Measurements from ENCODE around the gene LSS. TPM values are rescaled to one million over a fixed set of nuclear protein-coding genes. Genes with fewer than 3 reads are reported as not detected.

The LSS gene
- total and polyA plus RNA-seq, 10 of the 15 experiments (the other 5 are each of a cell fraction or from before 2014, with no cell fraction given): 2.9 to 82.4 (median 27.5) TPM

DNA sequence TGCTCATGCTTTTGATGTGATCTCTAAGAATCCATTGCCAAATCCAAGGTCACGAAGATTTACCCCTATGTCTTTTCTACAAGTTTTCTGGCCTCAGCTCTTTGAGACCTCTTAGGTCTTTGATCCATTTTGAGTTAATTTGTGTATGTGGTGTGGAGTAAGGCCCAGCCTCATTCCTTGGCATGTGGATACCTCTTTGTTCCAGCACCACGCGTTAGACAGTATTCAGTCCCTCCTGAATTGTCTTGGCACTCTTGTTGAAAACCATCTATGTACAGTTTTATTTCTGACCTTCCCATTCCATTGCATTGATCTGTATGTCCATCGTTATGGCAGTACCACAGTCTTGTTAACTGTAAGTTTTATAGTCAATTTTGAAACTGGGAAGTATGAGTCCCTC is 65.2 kb downstream of the LSS start (continued):
- TF ChIP-seq, protein P1, sequence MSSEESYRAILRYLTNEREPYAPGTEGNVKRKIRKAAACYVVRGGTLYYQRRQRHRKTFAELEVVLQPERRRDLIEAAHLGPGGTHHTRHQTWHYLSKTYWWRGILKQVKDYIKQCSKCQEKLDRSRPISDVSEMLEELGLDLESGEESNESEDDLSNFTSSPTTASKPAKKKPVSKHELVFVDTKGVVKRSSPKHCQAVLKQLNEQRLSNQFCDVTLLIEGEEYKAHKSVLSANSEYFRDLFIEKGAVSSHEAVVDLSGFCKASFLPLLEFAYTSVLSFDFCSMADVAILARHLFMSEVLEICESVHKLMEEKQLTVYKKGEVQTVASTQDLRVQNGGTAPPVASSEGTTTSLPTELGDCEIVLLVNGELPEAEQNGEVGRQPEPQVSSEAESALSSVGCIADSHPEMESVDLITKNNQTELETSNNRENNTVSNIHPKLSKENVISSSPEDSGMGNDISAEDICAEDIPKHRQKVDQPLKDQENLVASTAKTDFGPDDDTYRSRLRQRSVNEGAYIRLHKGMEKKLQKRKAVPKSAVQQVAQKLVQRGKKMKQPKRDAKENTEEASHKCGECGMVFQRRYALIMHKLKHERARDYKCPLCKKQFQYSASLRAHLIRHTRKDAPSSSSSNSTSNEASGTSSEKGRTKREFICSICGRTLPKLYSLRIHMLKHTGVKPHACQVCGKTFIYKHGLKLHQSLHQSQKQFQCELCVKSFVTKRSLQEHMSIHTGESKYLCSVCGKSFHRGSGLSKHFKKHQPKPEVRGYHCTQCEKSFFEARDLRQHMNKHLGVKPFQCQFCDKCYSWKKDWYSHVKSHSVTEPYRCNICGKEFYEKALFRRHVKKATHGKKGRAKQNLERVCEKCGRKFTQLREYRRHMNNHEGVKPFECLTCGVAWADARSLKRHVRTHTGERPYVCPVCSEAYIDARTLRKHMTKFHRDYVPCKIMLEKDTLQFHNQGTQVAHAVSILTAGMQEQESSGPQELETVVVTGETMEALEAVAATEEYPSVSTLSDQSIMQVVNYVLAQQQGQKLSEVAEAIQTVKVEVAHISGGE (CRISPR knock-in tag; IDR thresholded peaks at IDR 0.05): no peak
- TF ChIP-seq ZNF274 (IDR thresholded peaks at IDR 0.05; ENCODE audit: insufficient read depth, insufficient read length): no peak
- no peak for TF ChIP-seq ZSCAN29 (IDR thresholded peaks at IDR 0.05)
- no peak for TF ChIP-seq SP1 (IDR thresholded peaks at IDR 0.05; ENCODE audit: low read depth, low read length)
- no peak for TF ChIP-seq RFX5 (IDR thresholded peaks at IDR 0.05; ENCODE audit: low read depth, low read length)
- no peak for TF ChIP-seq PML (IDR thresholded peaks at IDR 0.05; ENCODE audit: low read length)
- TF ChIP-seq, protein P2, sequence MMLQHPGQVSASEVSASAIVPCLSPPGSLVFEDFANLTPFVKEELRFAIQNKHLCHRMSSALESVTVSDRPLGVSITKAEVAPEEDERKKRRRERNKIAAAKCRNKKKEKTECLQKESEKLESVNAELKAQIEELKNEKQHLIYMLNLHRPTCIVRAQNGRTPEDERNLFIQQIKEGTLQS (IDR thresholded peaks at IDR 0.05; ENCODE audit: borderline replicate concordance, extremely low read depth, low read depth, low read length): no peak

DNA sequence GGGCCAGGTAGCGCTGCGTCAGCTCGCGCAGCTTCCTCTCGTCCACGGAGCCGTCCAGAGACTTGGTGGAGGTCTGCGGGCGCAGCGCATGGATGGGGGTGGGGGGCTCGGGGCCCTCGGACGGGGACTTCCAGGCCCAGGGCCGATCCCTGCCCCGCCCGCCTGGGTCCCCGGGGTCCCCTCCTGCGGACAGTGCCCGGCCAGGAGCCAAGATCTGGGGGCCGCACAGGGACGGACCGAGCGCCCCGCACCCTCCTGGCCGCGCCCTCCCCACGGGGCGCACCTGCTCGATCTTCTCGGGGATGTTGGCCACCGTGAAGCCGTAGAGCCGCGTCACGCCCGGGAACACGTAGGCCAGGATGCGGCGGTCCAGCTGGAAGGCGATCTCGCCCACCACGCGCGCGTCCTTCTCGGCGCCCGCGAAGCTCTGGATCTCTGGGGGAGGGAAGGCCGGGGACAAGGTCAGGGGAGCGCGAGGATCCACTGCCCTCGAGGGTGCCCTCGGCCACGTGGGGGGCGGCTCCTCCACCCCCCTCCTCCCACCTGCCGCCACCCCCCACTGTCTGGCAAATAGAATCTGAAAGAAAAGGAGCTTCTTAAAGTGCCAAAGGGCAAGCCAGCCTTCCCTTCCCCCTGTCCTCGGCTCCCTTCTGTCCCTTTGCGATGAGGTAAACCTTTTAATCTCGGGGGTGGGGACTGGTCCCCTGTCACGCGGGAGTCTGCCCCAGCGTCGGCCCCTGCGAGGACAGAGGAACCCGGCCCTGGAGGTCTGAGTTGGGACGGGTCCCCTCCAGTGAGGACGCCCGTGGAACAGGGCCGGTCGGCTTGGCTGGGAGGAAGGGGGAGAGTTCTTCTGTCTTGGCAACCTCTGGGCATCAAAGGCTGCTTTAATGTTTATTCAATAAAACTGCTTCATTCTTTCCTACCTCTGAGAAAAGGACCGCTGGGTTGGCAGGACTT is 66.7 kb downstream of the LSS start:
- ChIA-PET RAD21 (ENCODE audit: unreplicated experiment) (no interaction called here), SMC1A (ENCODE audit: uncharacterized antibody, unreplicated experiment) (no interaction called here), CTCF (no interaction called here), POLR2A (interaction anchor here (0.6 kb wide), 2 partner anchors 12 to 128 kb away, joined by 3 to 4 read pairs; no protein-coding TSS in a partner anchor)
- Histone ChIP-seq H3K9me3 (replicated peaks; ENCODE audit: control insufficient read depth, insufficient read depth, low read length) (no peaks in the 10 kb centered on the region; the same call in 2 of the 3 replicates), H3K4me2 (ENCODE audit: control insufficient read depth, insufficient read depth) (no peak overlapping the region), H4K20me1 (ENCODE audit: control insufficient read depth, insufficient read depth) (no peaks in the 10 kb centered on the region), H3K9ac (ENCODE audit: control insufficient read depth, insufficient read depth, low read length) (no peak overlapping the region), H3K27me3 (replicated peaks in 1 of 2; ENCODE audit: control insufficient read depth in 2 of 2, insufficient read depth in 2 of 2, low read length in 1 of 2) (no peaks in the 10 kb centered on the region), H3K27ac (ENCODE audit: control insufficient read depth, insufficient read depth) (no peak overlapping the region), H3K4me3 (no peak overlapping the region), H3K79me2 (ENCODE audit: control insufficient read depth, insufficient read depth, low read length) (no peaks in the 10 kb centered on the region), H2AFZ (ENCODE audit: control insufficient read depth, low read depth, low read length) (no peak overlapping the region), H3K36me3 (ENCODE audit: control insufficient read depth in 2 of 2, insufficient read depth in 2 of 2, low read length in 1 of 2) (no peaks in the 10 kb centered on the region), H3K4me1 (ENCODE audit: control insufficient read depth, insufficient read depth, low read length) (no peaks in the 10 kb centered on the region)
- BruUV-seq (replicated peaks): no TSS peak
- in situ Hi-C loops (cut with MboI): no loop called here
- WGBS (ENCODE audit: insufficient coverage, insufficient replicate concordance, low lambda C conversion rate, missing lambda C conversion rate): 93% methylated on average over 39 of the region's 72 CpGs
- DNase-seq (ENCODE audit: low read depth, low spot score): no peak
- no peak for ATAC-seq
- FAIRE-seq: no peak
- intact Hi-C loops (cut with micrococcal nuclease; ENCODE audit: unreplicated experiment): no loop called here
- TF ChIP-seq, protein P3, sequence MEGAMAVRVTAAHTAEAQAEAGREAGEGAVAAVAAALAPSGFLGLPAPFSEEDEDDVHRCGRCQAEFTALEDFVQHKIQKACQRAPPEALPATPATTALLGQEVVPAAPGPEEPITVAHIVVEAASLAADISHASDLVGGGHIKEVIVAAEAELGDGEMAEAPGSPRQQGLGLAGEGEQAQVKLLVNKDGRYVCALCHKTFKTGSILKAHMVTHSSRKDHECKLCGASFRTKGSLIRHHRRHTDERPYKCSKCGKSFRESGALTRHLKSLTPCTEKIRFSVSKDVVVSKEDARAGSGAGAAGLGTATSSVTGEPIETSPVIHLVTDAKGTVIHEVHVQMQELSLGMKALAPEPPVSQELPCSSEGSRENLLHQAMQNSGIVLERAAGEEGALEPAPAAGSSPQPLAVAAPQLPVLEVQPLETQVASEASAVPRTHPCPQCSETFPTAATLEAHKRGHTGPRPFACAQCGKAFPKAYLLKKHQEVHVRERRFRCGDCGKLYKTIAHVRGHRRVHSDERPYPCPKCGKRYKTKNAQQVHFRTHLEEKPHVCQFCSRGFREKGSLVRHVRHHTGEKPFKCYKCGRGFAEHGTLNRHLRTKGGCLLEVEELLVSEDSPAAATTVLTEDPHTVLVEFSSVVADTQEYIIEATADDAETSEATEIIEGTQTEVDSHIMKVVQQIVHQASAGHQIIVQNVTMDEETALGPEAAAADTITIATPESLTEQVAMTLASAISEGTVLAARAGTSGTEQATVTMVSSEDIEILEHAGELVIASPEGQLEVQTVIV (IDR thresholded peaks at IDR 0.05; ENCODE audit: borderline replicate concordance, partially characterized antibody): no peak
- TF ChIP-seq NFYB (IDR thresholded peaks at IDR 0.05; ENCODE audit: insufficient read depth, low read depth, low read length): no peak
- TF ChIP-seq NFIC (IDR thresholded peaks at IDR 0.05; ENCODE audit: low read depth, low read length): no peak
- TF ChIP-seq NFXL1 (IDR thresholded peaks at IDR 0.05; ENCODE audit: borderline replicate concordance): no peak
- TF ChIP-seq POLR2AphosphoS5 (IDR thresholded peaks at IDR 0.05; ENCODE audit: low read length): no peak
- TF ChIP-seq LARP7 (IDR thresholded peaks at IDR 0.05): no peak
- no peak for TF ChIP-seq JUNB (IDR thresholded peaks at IDR 0.05)
- no peak for TF ChIP-seq SIN3A (IDR thresholded peaks at IDR 0.05; ENCODE audit: low read depth, low read length)
- TF ChIP-seq TBL1XR1 (IDR thresholded peaks at IDR 0.05; ENCODE audit: low read depth, low read length): no peak
- TF ChIP-seq ZNF24 (IDR thresholded peaks at IDR 0.05): no peak
- no peak for TF ChIP-seq SREBF1 (IDR thresholded peaks at IDR 0.05; ENCODE audit: low read length)
- TF ChIP-seq RFX5 (IDR thresholded peaks at IDR 0.05; ENCODE audit: low read depth, low read length): no peak

All from GM12878 (cell line).